Esophagus squamous epithelium (tissue), 5 donors: ENCODE measurements around the gene NAGS. TPM values are rescaled to one million over a fixed set of nuclear protein-coding genes. Genes with fewer than 3 reads are reported as not detected.

ENCODE experiments used
- DNase-seq: peaks from one replicate; lab custom pipeline; 2025; lab: John Stamatoyannopoulos, UW
- H3K27ac ChIP-seq, 4 donors: fragments of 200-600 bp; sonication (generic); one replicate each; pipeline ENCODE4 v1.5.1; 2016 to 2019; ENCODE audit warnings: mild to moderate bottlenecking in 1 of 4
- H3K27me3 ChIP-seq, 4 donors: fragments of 200-600 bp; sonication (generic); 1 replicate in 3 of 4; 2 replicates in 1 of 4; pipeline versions ENCODE4 v1.5.1 to v1.6.0; 2017 to 2021; ENCODE audit warnings: antibody characterized with exemption in 1 of 4
- H3K36me3 ChIP-seq, 3 donors: fragments of 200-600 bp; sonication (generic); one replicate each; pipeline ENCODE4 v1.5.1; 2016 to 2019
- H3K4me1 ChIP-seq, 3 donors: fragments of 200-600 bp; sonication (generic); one replicate each; pipeline ENCODE4 v1.5.1; 2017 to 2019
- H3K4me3 ChIP-seq, 4 donors: fragments of 200-600 bp; sonication (generic); 1 replicate in 3 of 4; 2 replicates in 1 of 4; pipeline ENCODE4 v1.5.1; 2016 to 2019; ENCODE audit warnings: mild to moderate bottlenecking in 2 of 4, moderate library complexity in 1 of 4
- H3K9me3 ChIP-seq, 3 donors: fragments of 200-600 bp; sonication (generic); one replicate each; pipeline ENCODE4 v1.5.1; 2016 to 2019
- POLR2A ChIP-seq, 4 donors: fragments of 450-650 bp; IDR thresholded peaks; one replicate each; pipeline ENCODE4 v1.6.1; 2017; ENCODE audit warnings: antibody characterized with exemption in 4 of 4, mild to moderate bottlenecking in 4 of 4, moderate library complexity in 3 of 4
- WGBS, 2 donors: methylation state at CpG; one replicate each; pipeline ENCODE4 v1.1.5; 2018; 5-methylcytosine and 5-hydroxymethylcytosine counted together
- intact Hi-C: fragments of 100-400 bp; cut with DNase I; formaldehyde crosslinking; loops from one replicate; pipeline ENCODE4 v1.15.0; 2022
- total RNA-seq, 4 donors: library from RNA; depleted of rRNA; stranded (reverse); fragments of >200 nt; gene quantifications; one replicate each; pipeline ENCODE4 v1.1.0, GENCODE V29; 2016
- TF ChIP-seq, protein P1 (sequence below), 6 experiments: fragments of 450-650 bp in 4 of 6; fragments of 200-600 bp in 2 of 6; sonication (generic) in 2 of 6; IDR thresholded peaks; one replicate each; pipeline ENCODE4 v1.5.1; 2016 to 2019; ENCODE audit warnings: antibody characterized with exemption in 6 of 6, mild to moderate bottlenecking in 4 of 6, moderate library complexity in 4 of 6
- donor health status: DM: yes; HTN: yes; CAD: no.

The NAGS gene
- total RNA-seq, 4 donors from 2014 or later = 0.64 to 2.7 (median 2.1) TPM

DNA sequence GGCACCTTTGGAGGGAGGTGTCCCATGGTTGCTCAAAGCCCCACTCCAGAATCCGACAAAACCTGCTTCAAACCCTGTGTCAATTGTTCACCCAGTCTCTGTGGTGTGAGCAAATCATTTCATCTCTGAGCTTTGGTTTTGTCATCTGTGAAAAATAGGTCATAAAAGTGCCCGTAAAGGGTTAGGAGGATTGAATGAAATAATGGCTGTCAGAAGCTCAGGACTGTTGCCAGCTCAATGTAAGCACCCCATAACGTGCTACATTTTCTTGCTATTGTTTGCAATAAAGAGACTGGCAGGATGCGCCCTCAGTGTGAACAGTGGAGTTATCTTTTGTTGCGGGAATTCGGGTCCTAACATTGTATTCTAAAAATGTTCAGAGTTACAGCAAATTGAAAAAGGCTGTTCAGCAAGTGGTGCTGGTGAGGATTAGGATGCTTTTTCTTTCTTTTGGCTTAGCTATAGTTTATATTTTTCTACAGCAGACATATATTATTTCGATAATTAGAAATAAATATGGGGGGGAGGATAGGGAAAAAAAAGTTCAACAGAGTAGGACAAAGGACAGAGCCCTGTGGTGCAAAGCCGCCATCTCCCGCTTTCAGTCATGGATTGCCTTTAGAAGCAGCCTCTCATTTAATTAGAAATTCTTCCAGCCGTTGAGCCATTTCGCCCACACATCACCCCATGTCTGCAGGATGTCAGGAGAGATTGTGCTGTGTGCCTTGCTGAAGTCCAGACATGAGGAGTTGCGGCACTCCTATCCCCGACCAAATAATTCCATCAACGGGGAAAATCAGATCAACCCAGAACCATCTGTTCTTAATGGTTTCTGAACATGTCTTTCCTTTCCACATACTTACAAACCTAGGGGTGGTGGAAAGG, 29.8 kb upstream of the NAGS start:
- Histone ChIP-seq H3K4me3 (no peak overlapping the region), H3K36me3 (no peaks in the 10 kb centered on the region), H3K4me1 (no peaks in the 10 kb centered on the region), H3K27me3 (peaks cover 0 to 54% (median 0%) of the 10 kb centered on the region in 4 donors), H3K9me3 (no peaks in the 10 kb centered on the region), H3K27ac (no peak overlapping the region)
- WGBS, 2 donors = 59 to 67% methylated on average over 14 of the region's 14 CpGs
- TF ChIP-seq, protein P1, sequence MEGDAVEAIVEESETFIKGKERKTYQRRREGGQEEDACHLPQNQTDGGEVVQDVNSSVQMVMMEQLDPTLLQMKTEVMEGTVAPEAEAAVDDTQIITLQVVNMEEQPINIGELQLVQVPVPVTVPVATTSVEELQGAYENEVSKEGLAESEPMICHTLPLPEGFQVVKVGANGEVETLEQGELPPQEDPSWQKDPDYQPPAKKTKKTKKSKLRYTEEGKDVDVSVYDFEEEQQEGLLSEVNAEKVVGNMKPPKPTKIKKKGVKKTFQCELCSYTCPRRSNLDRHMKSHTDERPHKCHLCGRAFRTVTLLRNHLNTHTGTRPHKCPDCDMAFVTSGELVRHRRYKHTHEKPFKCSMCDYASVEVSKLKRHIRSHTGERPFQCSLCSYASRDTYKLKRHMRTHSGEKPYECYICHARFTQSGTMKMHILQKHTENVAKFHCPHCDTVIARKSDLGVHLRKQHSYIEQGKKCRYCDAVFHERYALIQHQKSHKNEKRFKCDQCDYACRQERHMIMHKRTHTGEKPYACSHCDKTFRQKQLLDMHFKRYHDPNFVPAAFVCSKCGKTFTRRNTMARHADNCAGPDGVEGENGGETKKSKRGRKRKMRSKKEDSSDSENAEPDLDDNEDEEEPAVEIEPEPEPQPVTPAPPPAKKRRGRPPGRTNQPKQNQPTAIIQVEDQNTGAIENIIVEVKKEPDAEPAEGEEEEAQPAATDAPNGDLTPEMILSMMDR (IDR thresholded peaks at IDR 0.05) = no peak
- TF ChIP-seq POLR2A (IDR thresholded peaks at IDR 0.05) = no peak
- DNase-seq = no peak
- intact Hi-C loops = no loop called here

DNA sequence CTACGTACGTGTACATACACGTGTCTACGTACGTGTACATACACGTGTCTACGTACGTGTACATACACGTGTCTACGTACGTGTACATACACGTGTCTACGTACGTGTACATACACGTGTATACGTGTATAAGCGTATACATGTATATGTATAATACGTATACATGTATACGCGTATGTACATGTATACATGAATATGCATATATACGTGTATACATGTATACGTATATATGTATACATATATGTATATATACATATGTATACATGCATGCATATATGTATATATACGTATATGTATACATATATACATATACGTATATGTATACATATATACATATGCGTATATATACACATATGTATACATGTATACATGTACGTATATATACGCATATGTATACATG, 28.5 kb upstream of the NAGS start:
- DNase-seq = no peak
- Histone ChIP-seq H3K27me3 (peaks cover 0 to 62% (median 0%) of the 10 kb centered on the region in 4 donors), H3K4me1 (no peaks in the 10 kb centered on the region), H3K36me3 (no peaks in the 10 kb centered on the region), H3K9me3 (no peaks in the 10 kb centered on the region), H3K4me3 (no peak overlapping the region), H3K27ac (no peak overlapping the region)
- no peak for TF ChIP-seq POLR2A (IDR thresholded peaks at IDR 0.05)
- TF ChIP-seq, protein P1 (IDR thresholded peaks at IDR 0.05) = no peak
- intact Hi-C loops = no loop called here
- WGBS, 2 donors = 64 to 79% methylated on average over 15 to 27 of the region's 27 CpGs

DNA sequence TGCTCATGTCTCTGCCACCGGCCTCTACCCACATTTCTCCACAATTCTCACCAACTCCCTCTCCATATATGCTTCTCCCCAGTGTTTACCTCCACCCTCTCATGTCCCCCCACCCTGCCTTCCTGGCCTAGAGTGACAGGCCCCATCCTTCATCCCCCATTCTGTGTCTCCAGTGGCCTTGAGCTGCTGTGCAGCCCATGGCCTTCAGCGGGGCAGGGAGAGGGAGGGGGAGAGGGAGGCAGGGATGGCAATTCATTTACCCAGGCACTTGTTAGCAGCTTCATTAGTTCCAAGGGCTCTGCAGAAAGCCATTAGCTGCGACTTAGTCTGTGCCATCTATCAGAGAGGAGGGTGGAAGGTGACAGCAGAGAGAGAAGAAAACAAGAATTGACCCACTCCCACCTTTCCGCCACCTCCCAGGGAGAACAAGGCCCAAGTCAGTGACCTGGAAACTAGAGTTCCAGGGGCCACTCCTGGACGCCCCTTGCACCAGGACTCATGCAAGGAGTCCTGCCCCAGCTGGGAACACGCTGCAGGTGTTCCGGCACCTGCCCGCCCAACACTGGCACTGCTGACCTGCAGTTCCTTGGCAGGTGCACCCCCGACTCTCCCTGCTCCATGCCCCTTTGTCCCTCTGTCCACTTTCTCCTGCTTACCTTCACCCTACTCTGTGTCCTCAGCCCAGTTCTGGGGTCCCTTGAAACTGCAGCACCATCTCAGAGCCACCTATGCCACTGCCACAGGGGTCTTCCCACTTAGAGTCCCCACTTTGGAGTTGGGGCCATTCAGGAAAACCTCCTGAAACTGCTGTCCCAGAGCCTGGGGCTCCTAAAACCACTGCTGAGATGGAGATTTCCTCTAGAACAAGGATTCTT, 27.2 kb upstream of the NAGS start:
- WGBS, 2 donors = 73 to 82% methylated on average over 7 to 8 of the region's 9 CpGs
- Histone ChIP-seq H3K27ac (no peak overlapping the region), H3K36me3 (no peaks in the 10 kb centered on the region), H3K27me3 (peaks cover 0 to 75% (median 0%) of the 10 kb centered on the region in 4 donors), H3K4me1 (no peaks in the 10 kb centered on the region), H3K4me3 (no peak overlapping the region), H3K9me3 (no peaks in the 10 kb centered on the region)
- TF ChIP-seq, protein P1 (IDR thresholded peaks at IDR 0.05) = no peak
- TF ChIP-seq POLR2A (IDR thresholded peaks at IDR 0.05) = no peak
- intact Hi-C loops = no loop called here
- no peak for DNase-seq

DNA sequence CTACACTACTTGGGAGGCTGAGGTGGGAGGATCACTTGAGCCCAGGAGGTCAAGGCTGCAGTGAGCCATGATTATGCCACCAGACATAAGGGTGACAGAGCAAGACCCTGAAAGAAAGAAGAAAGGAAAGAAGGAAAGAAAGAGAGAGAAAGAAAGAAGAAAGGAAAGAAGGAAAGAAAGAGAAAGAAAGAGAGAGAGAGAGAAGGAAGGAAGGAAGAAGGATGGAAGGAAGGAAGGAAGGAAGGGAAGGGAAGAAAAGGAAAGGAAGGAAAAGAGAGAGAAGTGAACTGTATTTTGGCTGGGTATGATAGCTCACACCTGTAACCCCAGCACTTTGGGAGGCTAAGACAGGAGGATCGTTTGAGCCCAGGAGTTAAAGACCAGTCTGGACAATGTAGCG, 26.3 kb upstream of the NAGS start:
- 77 to 84% methylated on average over 2 of the region's 2 CpGs for WGBS, 2 donors
- TF ChIP-seq, protein P1 (IDR thresholded peaks at IDR 0.05) = no peak
- TF ChIP-seq POLR2A (IDR thresholded peaks at IDR 0.05) = no peak
- Histone ChIP-seq H3K9me3 (no peaks in the 10 kb centered on the region), H3K27me3 (peaks cover 0 to 78% (median 3%) of the 10 kb centered on the region in 4 donors), H3K4me1 (no peaks in the 10 kb centered on the region), H3K27ac (no peak overlapping the region), H3K36me3 (no peaks in the 10 kb centered on the region), H3K4me3 (no peak overlapping the region)
- DNase-seq = no peak
- intact Hi-C loops = no loop called here
